ENCODE results near the gene LLGL1. TPM values are rescaled to one million over a fixed set of nuclear protein-coding genes. Genes with fewer than 3 reads are reported as not detected.

The LLGL1 gene
- polyA plus RNA-seq, 1 donor from 2014 or later: 52.2 TPM

DNA sequence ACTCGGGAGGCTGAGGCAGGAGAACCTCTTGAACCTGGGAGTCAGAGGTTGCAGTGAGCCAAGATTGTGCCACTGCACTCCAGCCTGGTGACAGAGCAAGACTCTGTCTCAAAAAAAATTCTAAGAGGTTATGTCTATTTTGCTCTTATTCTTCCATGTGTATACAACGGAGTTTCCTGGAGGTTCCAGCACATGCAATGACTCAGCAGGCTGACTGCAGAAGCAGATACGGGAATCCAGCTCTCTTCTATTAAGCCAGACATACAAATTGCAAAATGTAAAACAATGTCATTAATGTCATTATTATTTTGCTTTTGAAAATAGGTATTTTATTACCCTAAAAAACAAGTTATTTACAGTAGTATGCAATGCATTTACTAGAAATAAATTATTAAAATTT, 53.4 kb downstream of the LLGL1 start:
- H3K79me2 ChIP-seq (replicated peaks; ENCODE audit: insufficient read depth, low read length): no peaks in the 10 kb centered on the region
- H3K27me3 ChIP-seq (ENCODE audit: insufficient read depth, low read depth, low read length): no peaks in the 10 kb centered on the region
- no peak overlapping the region for H3K4me3 ChIP-seq (ENCODE audit: low read length)
- no peak overlapping the region for H3K4me2 ChIP-seq (ENCODE audit: low read length)
- no peaks in the 10 kb centered on the region for H3K9me2 ChIP-seq (ENCODE audit: insufficient read depth, low read length)
- H3F3A ChIP-seq (ENCODE audit: insufficient read depth, low read length, poor library complexity, severe bottlenecking): no peaks in the 10 kb centered on the region
- no peaks in the 10 kb centered on the region for H3K9me3 ChIP-seq (ENCODE audit: low read length)
- H4K20me1 ChIP-seq (ENCODE audit: insufficient read depth): no peaks in the 10 kb centered on the region
- H3K36me3 ChIP-seq (ENCODE audit: insufficient read depth, low read length): no peaks in the 10 kb centered on the region
- no peak overlapping the region for H3K27ac ChIP-seq (ENCODE audit: low read length)
- no peak overlapping the region for H2AFZ ChIP-seq (ENCODE audit: low read depth, low read length)
- no peak for TF ChIP-seq CTCF (IDR thresholded peaks at IDR 0.05; ENCODE audit: poor library complexity, severe bottlenecking)
- no peak for TF ChIP-seq RAD21 (conservative IDR thresholded peaks at IDR 0.05)
- TF ChIP-seq EZH2 (IDR thresholded peaks at IDR 0.05; ENCODE audit: borderline replicate concordance, insufficient read depth, low read length, poor library complexity, severe bottlenecking): no peak
- TF ChIP-seq POLR2AphosphoS5 (IDR thresholded peaks at IDR 0.05): no peak
- TF ChIP-seq SMC3 (conservative IDR thresholded peaks at IDR 0.05; ENCODE audit: poor library complexity): no peak
- no peak for TF ChIP-seq EP300 (conservative IDR thresholded peaks at IDR 0.05; ENCODE audit: poor library complexity, severe bottlenecking)
- no peak for TF ChIP-seq TAF1 (IDR thresholded peaks at IDR 0.05; ENCODE audit: low read depth)
- no peak for TF ChIP-seq REST (IDR thresholded peaks at IDR 0.05; ENCODE audit: borderline replicate concordance)
- no peak for TF ChIP-seq MXI1 (conservative IDR thresholded peaks at IDR 0.05; ENCODE audit: poor library complexity, severe bottlenecking)
- no peak overlapping the region for H3K9ac ChIP-seq (ENCODE audit: low read length)

GRCh38 chr17:18280249-18280648, 54.8 kb downstream of the LLGL1 start:
- no peaks in the 10 kb centered on the region for H3F3A ChIP-seq (ENCODE audit: insufficient read depth, low read length, poor library complexity, severe bottlenecking)
- no peaks in the 10 kb centered on the region for H3K36me3 ChIP-seq (ENCODE audit: insufficient read depth, low read length)
- no peak overlapping the region for H3K4me2 ChIP-seq (ENCODE audit: low read length)
- no peak overlapping the region for H3K27ac ChIP-seq (ENCODE audit: low read length)
- H3K27me3 ChIP-seq (ENCODE audit: insufficient read depth, low read depth, low read length): no peaks in the 10 kb centered on the region
- no peak overlapping the region for H3K4me3 ChIP-seq (ENCODE audit: low read length)
- H4K20me1 ChIP-seq (ENCODE audit: insufficient read depth): no peaks in the 10 kb centered on the region
- H3K9ac ChIP-seq (ENCODE audit: low read length): no peak overlapping the region
- H3K9me3 ChIP-seq (ENCODE audit: low read length): no peaks in the 10 kb centered on the region
- no peaks in the 10 kb centered on the region for H3K79me2 ChIP-seq (replicated peaks; ENCODE audit: insufficient read depth, low read length)
- H2AFZ ChIP-seq (ENCODE audit: low read depth, low read length): no peak overlapping the region
- no peaks in the 10 kb centered on the region for H3K9me2 ChIP-seq (ENCODE audit: insufficient read depth, low read length)
- TF ChIP-seq EP300 (conservative IDR thresholded peaks at IDR 0.05; ENCODE audit: poor library complexity, severe bottlenecking) (no peak), POLR2AphosphoS5 (IDR thresholded peaks at IDR 0.05) (no peak), EZH2 (IDR thresholded peaks at IDR 0.05; ENCODE audit: borderline replicate concordance, insufficient read depth, low read length, poor library complexity, severe bottlenecking) (no peak), MXI1 (conservative IDR thresholded peaks at IDR 0.05; ENCODE audit: poor library complexity, severe bottlenecking) (no peak), TAF1 (IDR thresholded peaks at IDR 0.05; ENCODE audit: low read depth) (no peak), REST (IDR thresholded peaks at IDR 0.05; ENCODE audit: borderline replicate concordance) (no peak), SMC3 (conservative IDR thresholded peaks at IDR 0.05; ENCODE audit: poor library complexity) (no peak)

Measured in neural cell (in vitro differentiated cells).